Astrocyte (in vitro differentiated cells and primary cell): ENCODE data around the gene AKAP9. TPM values are rescaled to one million over a fixed set of nuclear protein-coding genes. Genes with fewer than 3 reads are reported as not detected.

Experiments
- DNase-seq: peaks from one replicate; pipeline ENCODE4 v3.0.0-alpha.2; 2010; ENCODE audit warnings: low read depth
- FAIRE-seq: peaks from 2 replicates; lab custom pipeline; 2011; peaks lifted over from hg19 to GRCh38; lab: Jason Lieb, UNC
- H2AFZ ChIP-seq: 2 replicates; pipeline ENCODE4 v1.6.0; 2012; ENCODE audit warnings: low read depth, low read length, inconsistent platforms
- H3K27ac ChIP-seq: 2 replicates; pipeline ENCODE4 v1.5.1; 2011; ENCODE audit warnings: low read depth, low read length, inconsistent platforms
- H3K27me3 ChIP-seq: 2 replicates; pipeline ENCODE4 v1.6.0; 2011; ENCODE audit warnings: low read length, inconsistent platforms; ENCODE audit not compliant: insufficient read depth
- H3K36me3 ChIP-seq: 2 replicates; pipeline ENCODE4 v1.5.1; 2011; ENCODE audit warnings: low read length, inconsistent platforms; ENCODE audit not compliant: insufficient read depth
- H3K4me1 ChIP-seq: 2 replicates; pipeline ENCODE4 v1.5.1; 2011; ENCODE audit warnings: low read length, inconsistent platforms; ENCODE audit not compliant: insufficient read depth
- H3K4me2 ChIP-seq: 2 replicates; pipeline ENCODE4 v1.6.0; 2012; ENCODE audit warnings: low read length, inconsistent platforms
- H3K4me3 ChIP-seq: 2 replicates; pipeline ENCODE4 v1.5.1; 2011; ENCODE audit warnings: low read depth, mild to moderate bottlenecking, low read length, inconsistent platforms; ENCODE audit not compliant: insufficient read depth
- H3K79me2 ChIP-seq: 2 replicates; pipeline ENCODE4 v1.6.0; 2012; ENCODE audit warnings: mild to moderate bottlenecking, low read length, inconsistent platforms; ENCODE audit not compliant: insufficient read depth
- H3K9ac ChIP-seq: 2 replicates; pipeline ENCODE4 v1.6.0; 2012; ENCODE audit warnings: mild to moderate bottlenecking, low read length, inconsistent platforms
- H3K9me3 ChIP-seq: 2 replicates; pipeline ENCODE4 v1.5.1; 2012; ENCODE audit warnings: low read depth, mild to moderate bottlenecking, low read length, inconsistent platforms; ENCODE audit not compliant: insufficient read depth
- H4K20me1 ChIP-seq: 2 replicates; pipeline ENCODE4 v1.6.0; 2012; ENCODE audit warnings: low read length, inconsistent platforms; ENCODE audit not compliant: insufficient read depth
- H3K27ac Mint-ChIP-seq: one replicate; pipeline ENCODE4 v1.8.0; 2021; ENCODE audit warnings: mild to moderate bottlenecking, mixed read lengths; ENCODE audit not compliant: unreplicated experiment
- H3K27me3 Mint-ChIP-seq: one replicate; pipeline ENCODE4 v1.8.0; 2021; ENCODE audit warnings: low read depth, mixed read lengths; ENCODE audit not compliant: unreplicated experiment
- H3K36me3 Mint-ChIP-seq: one replicate; pipeline ENCODE4 v1.8.0; 2021; ENCODE audit warnings: low read depth, mixed read lengths; ENCODE audit not compliant: unreplicated experiment
- H3K4me1 Mint-ChIP-seq: one replicate; pipeline ENCODE4 v1.8.0; 2021; ENCODE audit warnings: low read depth, mixed read lengths; ENCODE audit not compliant: unreplicated experiment
- H3K4me3 Mint-ChIP-seq: one replicate; pipeline ENCODE4 v1.8.0; 2021; ENCODE audit warnings: mild to moderate bottlenecking, moderate library complexity, mixed read lengths; ENCODE audit not compliant: unreplicated experiment
- H3K9me3 Mint-ChIP-seq: one replicate; pipeline ENCODE4 v1.8.0; 2021; ENCODE audit warnings: mild to moderate bottlenecking, mixed read lengths; ENCODE audit not compliant: unreplicated experiment
- CTCF ChIP-seq: IDR thresholded peaks from 2 replicates; pipeline ENCODE4 v1.5.1; 2011; ENCODE audit warnings: low read depth, mild to moderate bottlenecking, inconsistent platforms, low read length, moderate library complexity; ENCODE audit not compliant: insufficient read depth
- EZH2 ChIP-seq: IDR thresholded peaks from 2 replicates; pipeline ENCODE4 v1.6.1; 2012; ENCODE audit warnings: mild to moderate bottlenecking, low read length, inconsistent platforms; ENCODE audit not compliant: insufficient read depth
- total RNA-seq: library from RNA; stranded (reverse); gene quantifications from 2 replicates; pipeline ENCODE4 v1.2.1, GENCODE V29; 2021

The AKAP9 gene
- total RNA-seq, 1 donor from 2014 or later = 55.6 TPM

GRCh38 chr7:91945476-91945875 lies 4.8 kb downstream of the AKAP9 start:
- H3K4me2 ChIP-seq = no peak overlapping the region
- no peaks in the 10 kb centered on the region for H3K4me1 ChIP-seq
- peaks cover 57% of the 10 kb centered on the region for H4K20me1 ChIP-seq
- TF ChIP-seq CTCF (no peak), EZH2 (no peak)
- no peak overlapping the region for H3K27ac Mint-ChIP-seq
- H3K4me3 ChIP-seq = no peak overlapping the region
- H3K36me3 ChIP-seq = no peaks in the 10 kb centered on the region
- no peaks in the 10 kb centered on the region for H3K9me3 ChIP-seq
- H3K79me2 ChIP-seq = peaks cover 96% of the 10 kb centered on the region
- no peak for FAIRE-seq
- no peaks in the 10 kb centered on the region for H3K27me3 Mint-ChIP-seq
- no peaks in the 10 kb centered on the region for H3K36me3 Mint-ChIP-seq
- no peaks in the 10 kb centered on the region for H3K9me3 Mint-ChIP-seq
- no peaks in the 10 kb centered on the region for H3K27me3 ChIP-seq
- no peak overlapping the region for H3K9ac ChIP-seq
- H2AFZ ChIP-seq = no peak overlapping the region
- DNase-seq = no peak
- H3K27ac ChIP-seq = no peak overlapping the region
- peaks cover 18% of the 10 kb centered on the region for H3K4me1 Mint-ChIP-seq
- no peak overlapping the region for H3K4me3 Mint-ChIP-seq

GRCh38 chr7:91946549-91946948 lies 5.9 kb downstream of the AKAP9 start:
- no peak overlapping the region for H3K27ac Mint-ChIP-seq
- H3K4me3 ChIP-seq = no peak overlapping the region
- H3K4me3 Mint-ChIP-seq = no peak overlapping the region
- no peak overlapping the region for H2AFZ ChIP-seq
- H3K36me3 Mint-ChIP-seq = no peaks in the 10 kb centered on the region
- no peaks in the 10 kb centered on the region for H3K27me3 ChIP-seq
- H3K9me3 Mint-ChIP-seq = no peaks in the 10 kb centered on the region
- peaks cover 18% of the 10 kb centered on the region for H3K4me1 Mint-ChIP-seq
- no peak overlapping the region for H3K9ac ChIP-seq
- TF ChIP-seq EZH2 (no peak), CTCF (no peak)
- H4K20me1 ChIP-seq = peaks cover 68% of the 10 kb centered on the region
- FAIRE-seq = no peak
- H3K9me3 ChIP-seq = no peaks in the 10 kb centered on the region
- H3K36me3 ChIP-seq = no peaks in the 10 kb centered on the region
- no peak overlapping the region for H3K27ac ChIP-seq
- H3K4me1 ChIP-seq = no peaks in the 10 kb centered on the region
- no peak for DNase-seq
- no peak overlapping the region for H3K4me2 ChIP-seq
- no peaks in the 10 kb centered on the region for H3K27me3 Mint-ChIP-seq
- peaks cover 97% of the 10 kb centered on the region for H3K79me2 ChIP-seq

- Histone ChIP-seq H3K9ac (no peak overlapping the region), H3K36me3 (no peaks in the 10 kb centered on the region), H3K4me1 (no peaks in the 10 kb centered on the region), H3K4me3 (no peak overlapping the region), H3K27me3 (no peaks in the 10 kb centered on the region), H3K4me2 (no peak overlapping the region), H3K27ac (no peak overlapping the region), H4K20me1 (peaks cover 72% of the 10 kb centered on the region), H2AFZ (no peak overlapping the region), H3K79me2 (peaks cover 96% of the 10 kb centered on the region), H3K9me3 (no peaks in the 10 kb centered on the region)
- Mint-ChIP-seq H3K36me3 (no peaks in the 10 kb centered on the region), H3K27me3 (no peaks in the 10 kb centered on the region), H3K9me3 (no peaks in the 10 kb centered on the region), H3K27ac (no peak overlapping the region), H3K4me1 (peaks cover 13% of the 10 kb centered on the region), H3K4me3 (no peak overlapping the region)
- DNase-seq (no peak), FAIRE-seq (no peak)
- TF ChIP-seq CTCF (no peak), EZH2 (no peak)
These were observed 7.3 kb downstream of the AKAP9 start for GRCh38 chr7:91947948-91948347.
